HG03378 (cell line): ENCODE measurements around the gene AKAP8.
"Not testable (repeated sequence)": the region's sequence is repeated elsewhere in the genome, so short reads cannot be mapped to it uniquely, and the experiment has no call there.

Source experiments
- ATAC-seq: cut with Tn5 transposase; IDR thresholded peaks from one replicate; pipeline ENCODE4 v1.9.1; 2021; ENCODE audit warnings: mild to moderate bottlenecking, moderate library complexity; ENCODE audit not compliant: unreplicated experiment

The AKAP8 gene

GRCh38 chr19:15335992-15336391 is 43.6 kb downstream of the AKAP8 start:
- ATAC-seq, result not testable (repeated sequence)

GRCh38 chr19:15332311-15332996 is 47.1 kb downstream of the AKAP8 start, which contains the start of gene BRD4:
BRD4 (minus strand) TSS chr19:15332539; CDS start chr19:15273099, 59,440 bp downstream.
- ATAC-seq, result no peak

DNA sequence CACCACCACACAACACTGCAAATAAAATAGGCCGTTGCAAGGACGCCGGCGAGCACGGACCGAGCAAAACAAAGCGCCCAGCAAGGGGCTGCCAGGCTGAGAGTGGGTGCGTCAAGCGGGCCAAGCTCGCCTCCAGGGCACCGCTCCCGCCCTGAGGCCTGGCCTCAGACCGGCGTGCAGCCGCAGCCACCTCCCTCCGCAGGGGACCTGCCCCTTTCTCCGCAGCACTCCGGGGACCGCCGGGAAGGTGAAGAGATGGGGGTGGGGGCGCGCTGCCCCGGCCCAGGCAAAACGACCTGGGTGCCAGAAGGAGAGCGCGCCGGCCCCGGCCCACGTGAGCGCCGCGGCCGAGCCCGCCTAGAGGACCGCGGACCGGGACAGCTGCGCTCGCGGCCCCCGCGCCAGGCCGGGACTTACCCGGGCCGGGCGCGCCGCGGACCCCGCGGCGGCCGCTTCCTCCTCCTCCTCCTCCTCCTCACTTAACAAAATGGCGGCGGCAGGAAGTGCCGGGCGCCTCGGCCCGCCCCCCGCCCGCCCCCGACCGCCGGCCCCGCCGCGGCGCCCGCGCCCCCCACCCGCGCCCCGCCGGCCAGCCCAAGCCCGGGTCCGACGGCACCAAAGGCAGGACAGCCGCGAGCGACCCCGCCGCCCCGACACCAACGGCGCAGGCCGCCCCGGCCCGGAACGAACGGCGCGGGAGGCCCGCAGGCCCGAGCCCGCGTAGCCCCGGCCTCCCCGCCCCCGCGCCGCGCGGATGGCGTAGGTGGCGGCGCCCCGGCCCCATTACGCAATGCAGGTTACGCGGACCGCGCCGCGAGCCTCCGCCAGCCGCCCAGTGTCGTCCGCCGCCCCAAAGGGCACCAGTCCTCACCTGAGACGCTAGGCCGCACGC is 47.9 kb downstream of the AKAP8 start:
- no peak for ATAC-seq

GRCh38 chr19:15330801-15331418 is 48.7 kb downstream of the AKAP8 start:
- no peak for ATAC-seq

DNA sequence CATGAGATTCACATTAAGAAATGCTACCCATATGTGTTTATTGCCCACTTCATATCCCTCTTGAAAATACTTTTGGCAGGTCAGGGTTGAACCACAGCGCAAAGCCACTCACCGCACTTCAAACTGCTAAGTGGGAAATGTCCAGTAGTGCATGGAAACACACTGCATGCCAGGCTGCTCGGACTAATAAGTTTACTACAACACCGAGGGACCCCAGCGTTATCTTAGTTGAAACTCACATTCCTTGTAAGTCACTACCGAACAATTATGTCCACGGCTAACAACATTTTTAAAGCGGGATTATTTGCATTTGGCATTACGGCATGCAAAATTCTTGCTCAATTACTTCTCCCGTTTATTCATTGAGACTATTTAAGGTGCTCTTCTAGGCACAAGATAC is 51.3 kb downstream of the AKAP8 start:
- ATAC-seq, result no peak

GRCh38 chr19:15324791-15325519 is 54.6 kb downstream of the AKAP8 start:
- no peak for ATAC-seq

DNA sequence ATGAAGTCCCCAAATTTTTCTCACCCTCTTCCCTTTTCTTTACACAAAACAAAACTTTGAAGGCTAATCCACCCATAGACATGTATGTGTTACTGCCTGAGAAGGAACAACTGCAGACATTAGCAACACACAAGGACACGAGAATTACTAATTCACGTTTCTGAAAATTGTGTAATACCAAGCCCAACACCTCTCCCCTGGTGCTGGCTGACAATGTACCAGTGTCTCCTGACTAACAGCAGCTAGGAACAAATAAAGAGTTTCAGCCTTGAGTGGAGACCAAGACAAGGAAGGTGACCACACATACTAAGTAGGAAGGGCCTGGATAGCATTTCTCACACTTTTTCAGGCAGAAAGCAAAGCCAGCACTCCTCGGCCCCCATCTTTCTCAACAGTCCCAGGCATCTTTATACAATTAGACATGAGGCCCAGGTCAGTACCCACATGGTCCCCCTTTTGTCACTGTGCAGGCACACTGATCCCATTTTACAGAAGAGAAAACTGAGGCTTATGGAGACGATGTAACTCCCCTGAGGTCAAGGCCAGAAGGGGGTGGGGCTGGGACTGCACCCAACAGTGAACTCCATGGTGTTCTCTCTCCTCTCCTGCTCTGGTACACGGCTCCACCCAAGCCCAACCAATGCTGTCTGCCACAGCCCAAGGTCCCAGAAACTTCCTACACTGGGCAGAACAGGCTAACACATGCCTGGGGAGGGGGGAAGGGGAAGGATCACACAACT is 55.9 kb downstream of the AKAP8 start:
- ATAC-seq, result no peak

DNA sequence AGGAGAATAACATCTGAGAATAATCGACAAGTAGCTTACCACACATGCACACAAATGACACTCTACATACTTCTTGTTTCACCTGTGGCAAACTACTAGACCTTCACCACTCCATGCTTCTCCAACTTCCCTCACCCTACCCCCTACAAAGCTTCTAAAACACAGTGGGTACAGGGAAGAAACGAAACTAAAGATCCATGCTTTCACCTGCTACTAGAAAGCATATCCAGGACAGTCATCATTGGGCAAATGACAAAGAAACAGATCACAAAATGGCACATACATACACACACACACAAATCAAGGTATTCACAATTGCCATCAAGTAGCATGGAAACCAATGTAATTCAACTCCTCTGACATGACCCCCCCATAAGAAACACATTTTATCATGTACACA is 57.8 kb downstream of the AKAP8 start:
- ATAC-seq, result no peak

DNA sequence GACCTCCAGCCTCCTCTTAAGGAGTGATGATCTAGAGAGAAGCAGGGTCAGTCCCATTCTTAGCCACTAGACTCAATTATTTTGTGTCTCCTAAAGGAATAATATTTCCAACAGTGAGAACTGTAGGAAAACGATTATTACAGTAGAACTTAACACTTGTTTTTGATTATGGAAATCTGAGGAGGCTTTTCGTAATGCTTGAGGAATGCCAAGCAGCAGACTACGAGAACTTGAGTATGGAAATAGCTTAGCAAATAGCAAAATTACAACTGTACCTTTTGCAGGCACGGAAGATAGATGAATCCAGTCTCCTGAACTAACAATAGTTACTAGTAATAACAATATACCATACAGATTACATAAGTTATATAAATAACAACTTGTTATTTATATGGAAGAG is 59.5 kb downstream of the AKAP8 start:
- no peak for ATAC-seq

GRCh38 chr19:15318241-15318691 is 61.3 kb downstream of the AKAP8 start:
- ATAC-seq, result no peak

GRCh38 chr19:15317392-15318071 is 62.1 kb downstream of the AKAP8 start:
- no peak for ATAC-seq

DNA sequence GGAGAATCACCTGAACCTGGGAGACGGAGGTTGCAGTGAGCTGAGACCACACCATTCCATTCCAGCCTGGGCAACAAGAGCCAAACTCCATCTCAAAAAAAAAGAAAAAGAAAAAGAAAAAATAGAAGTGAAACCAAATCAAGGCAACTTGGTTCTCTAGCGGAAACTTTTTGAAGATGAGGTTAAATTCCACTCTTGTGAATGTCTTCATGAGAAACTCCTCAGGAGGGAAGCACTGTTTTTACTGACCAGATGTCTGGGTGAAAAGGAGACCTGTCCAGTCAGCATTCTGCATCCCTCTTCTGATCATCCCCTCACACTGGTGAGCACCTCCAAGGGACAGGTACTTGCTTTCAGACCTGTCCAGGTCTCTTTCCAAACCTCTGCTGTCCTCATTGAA is 63.1 kb downstream of the AKAP8 start:
- ATAC-seq, result no peak

- no peak for ATAC-seq
These were observed 64.5 kb downstream of the AKAP8 start for GRCh38 chr19:15315101-15315500.

- ATAC-seq, result no peak
These were observed 65.8 kb downstream of the AKAP8 start for GRCh38 chr19:15313649-15314279.

- ATAC-seq, result no peak
These were observed 72.4 kb downstream of the AKAP8 start for GRCh38 chr19:15307169-15307568.

- ATAC-seq, result no peak
These were observed 73.8 kb downstream of the AKAP8 start for GRCh38 chr19:15305582-15306334.

DNA sequence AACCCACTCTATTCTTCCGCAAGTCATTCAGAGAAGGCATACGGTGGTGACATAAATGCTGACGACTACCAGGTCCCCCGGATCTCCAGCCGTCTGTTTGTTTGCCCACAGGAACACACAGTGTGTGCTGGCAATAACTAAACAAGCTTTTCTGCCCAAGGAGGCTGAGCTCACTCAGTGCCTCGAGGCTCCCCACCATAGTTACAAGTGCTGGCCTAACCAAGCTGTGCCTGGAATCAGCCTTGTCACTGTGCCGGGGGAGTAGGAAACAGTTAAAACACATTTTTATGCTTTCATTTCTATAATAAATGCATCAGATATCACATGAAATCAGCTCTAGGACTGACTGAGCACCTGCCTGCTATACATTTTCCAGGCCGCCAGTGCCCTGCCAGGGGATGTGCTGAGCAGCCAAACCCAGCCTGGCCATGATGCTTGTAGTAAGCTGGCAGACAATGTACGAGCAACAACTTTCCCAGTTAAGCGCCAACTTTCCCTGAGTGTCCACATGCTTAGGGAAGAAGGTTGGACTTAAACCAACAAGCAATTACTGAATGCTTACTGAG is 75.4 kb downstream of the AKAP8 start:
- ATAC-seq, result no peak
